Suprapubic skin (tissue), 4 donors: ENCODE results near the gene MUC2.

Experiments used
- CTCF ChIP-seq, 2 donors: fragments of 200-600 bp in 1 of 2; fragments of 450-650 bp in 1 of 2; sonication (generic) in 1 of 2; IDR thresholded peaks; one replicate each; pipeline ENCODE4 v1.5.1; 2016 to 2019; ENCODE audit warnings: antibody characterized with exemption in 2 of 2, mild to moderate bottlenecking in 1 of 2, moderate library complexity in 1 of 2
- POLR2A ChIP-seq, 2 donors: fragments of 450-650 bp; IDR thresholded peaks; one replicate each; pipeline ENCODE4 v1.6.1; 2017; ENCODE audit warnings: antibody characterized with exemption in 2 of 2, mild to moderate bottlenecking in 2 of 2, moderate library complexity in 2 of 2
- POLR2AphosphoS5 ChIP-seq, 3 donors: sonication (generic); formaldehyde crosslinking; IDR thresholded peaks; one replicate each; pipeline ENCODE4 v1.6.1; 2017; ENCODE audit warnings: antibody characterized with exemption in 3 of 3

GRCh38 chr11:1083621-1084551 lies 9.2 kb downstream of the MUC2 start:
- TF ChIP-seq POLR2A (IDR thresholded peaks at IDR 0.05) (no peak), CTCF (IDR thresholded peaks at IDR 0.05) (no peak), POLR2AphosphoS5 (IDR thresholded peaks at IDR 0.05) (no peak)
